Stimulated activated CD4-positive, alpha-beta T cell treated with anti-CD3 and anti-CD28 coated beads, Interleukin-4, amount 100 ng/mL, for 1 hour (primary cell): ENCODE data around the gene TNFRSF9.
A peak's percentile ranks its signal among the peaks of the same experiment; 100 is the strongest.
"Not testable (repeated sequence)": the region's sequence is repeated elsewhere in the genome, so short reads cannot be mapped to it uniquely, and the experiment has no call there.

ENCODE experiments used
- DNase-seq: peaks from one replicate; pipeline ENCODE4 v3.0.0-alpha.2; 2020

Gene TNFRSF9

GRCh38 chr1:7940745-7941436, at the start of gene TNFRSF9:
Gene TNFRSF9, minus strand, starts transcription at chr1:7940839. Its CDS starts 845 bp downstream, at chr1:7939994.
- DNase-seq, result peak; percentile 84

GRCh38 chr1:7989762-7990428, 49.3 kb upstream of the TNFRSF9 start:
- DNase-seq, result no peak

- no peak for DNase-seq
Observed at GRCh38 chr1:7988576-7988975, 47.9 kb upstream of the TNFRSF9 start.

GRCh38 chr1:7987528-7987927, 46.9 kb upstream of the TNFRSF9 start:
- DNase-seq, result no peak

GRCh38 chr1:7985851-7986612, 45.4 kb upstream of the TNFRSF9 start:
- no peak for DNase-seq

DNA sequence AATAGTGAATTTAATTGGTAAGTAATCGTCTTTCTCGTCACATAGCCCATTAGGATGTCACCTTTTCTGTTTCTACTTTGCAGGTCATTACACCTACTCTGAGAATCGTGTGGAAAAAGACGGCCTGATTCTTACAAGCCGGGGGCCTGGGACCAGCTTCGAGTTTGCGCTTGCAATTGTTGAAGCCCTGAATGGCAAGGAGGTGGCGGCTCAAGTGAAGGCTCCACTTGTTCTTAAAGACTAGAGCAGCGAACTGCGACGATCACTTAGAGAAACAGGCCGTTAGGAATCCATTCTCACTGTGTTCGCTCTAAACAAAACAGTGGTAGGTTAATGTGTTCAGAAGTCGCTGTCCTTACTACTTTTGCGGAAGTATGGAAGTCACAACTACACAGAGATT, 44.2 kb upstream of the TNFRSF9 start:
- no peak for DNase-seq

DNA sequence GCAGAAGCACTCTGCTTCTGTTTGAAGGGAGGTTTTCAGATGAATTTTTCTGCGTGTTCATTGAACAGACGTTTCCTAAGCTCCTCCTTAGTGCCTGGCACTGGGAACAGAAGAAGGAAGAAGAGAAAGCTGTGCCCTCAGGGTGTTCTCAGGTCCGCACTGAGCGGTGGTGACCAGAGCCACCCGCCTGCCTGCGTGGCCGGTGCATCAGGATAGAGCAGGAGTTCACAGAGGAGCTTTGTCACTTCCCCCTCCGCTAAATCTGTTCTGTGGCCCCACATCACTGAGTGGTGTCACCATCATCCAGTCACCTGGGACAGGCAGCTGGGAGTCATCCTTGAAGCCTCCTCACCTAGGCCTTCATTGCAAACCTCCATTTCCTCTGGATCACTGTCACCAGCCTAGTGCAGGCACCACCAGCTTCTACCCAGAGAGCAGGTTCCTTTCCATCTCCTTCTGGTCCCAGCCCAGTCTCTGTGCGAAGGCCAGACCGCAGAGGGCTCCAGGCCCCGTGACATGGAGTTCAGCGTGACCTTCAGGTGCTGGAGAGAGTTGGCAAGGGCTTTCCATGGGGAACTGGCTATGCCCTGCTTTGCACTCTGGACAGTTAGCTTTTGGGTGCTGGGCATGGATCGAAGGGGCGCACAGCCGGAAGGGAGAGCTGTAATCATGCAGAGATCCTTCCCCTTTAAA, 42.6 kb upstream of the TNFRSF9 start:
- no peak for DNase-seq

DNA sequence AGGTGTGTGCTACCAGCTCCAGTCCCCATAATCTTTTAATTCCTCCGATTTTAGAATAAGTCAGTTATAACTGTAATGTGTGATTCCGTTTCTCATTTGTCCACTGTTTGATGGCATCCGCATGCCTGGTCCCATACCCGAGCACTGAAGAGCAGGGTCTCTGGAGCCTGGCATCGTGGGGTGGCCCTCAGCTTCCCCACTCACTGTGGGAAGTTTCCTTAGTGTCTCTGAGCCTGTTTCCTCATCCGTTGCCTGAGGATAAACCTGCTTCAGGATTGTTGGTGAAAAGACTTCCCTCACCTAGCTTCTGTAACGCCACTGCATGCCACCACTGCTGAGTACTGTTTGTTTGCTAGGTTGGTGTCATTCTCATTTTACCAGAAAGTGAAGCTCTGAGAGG, 40.3 kb upstream of the TNFRSF9 start:
- no peak for DNase-seq

- DNase-seq, result peak; percentile 28
Observed at GRCh38 chr1:7975212-7975865, 34.7 kb upstream of the TNFRSF9 start.

- no peak for DNase-seq
Observed at GRCh38 chr1:7973086-7973485, 32.4 kb upstream of the TNFRSF9 start.

GRCh38 chr1:7972285-7972684, 31.6 kb upstream of the TNFRSF9 start:
- DNase-seq, result no peak

- no peak for DNase-seq
Observed at GRCh38 chr1:7971024-7971423, 30.4 kb upstream of the TNFRSF9 start.

DNA sequence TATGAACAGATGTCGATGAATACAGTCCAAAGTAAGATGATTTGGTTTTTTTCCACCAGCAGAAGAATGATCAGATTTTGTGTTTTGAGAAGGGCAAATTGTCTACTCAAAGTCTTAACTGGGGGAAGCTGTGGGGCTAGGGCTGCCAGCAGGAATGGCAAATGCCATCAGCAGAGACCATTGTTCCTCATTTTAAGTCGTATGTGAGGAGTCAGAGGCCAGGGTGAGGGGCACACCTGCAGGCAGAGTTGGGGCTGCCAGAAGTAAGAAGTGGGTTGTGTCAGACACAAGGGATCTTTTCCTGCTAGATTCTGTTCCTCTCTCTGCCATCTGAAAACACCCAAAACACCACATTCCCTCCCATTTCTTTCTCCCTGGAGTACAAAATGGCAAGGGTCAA, 29.6 kb upstream of the TNFRSF9 start:
- DNase-seq, result no peak

- no peak for DNase-seq
Observed at GRCh38 chr1:7967651-7968050, 27.0 kb upstream of the TNFRSF9 start.

GRCh38 chr1:7967196-7967595, 26.6 kb upstream of the TNFRSF9 start:
- DNase-seq, result no peak

- DNase-seq, result no peak
Observed at GRCh38 chr1:7964476-7964875, 23.8 kb upstream of the TNFRSF9 start.

GRCh38 chr1:7963841-7964240, 23.2 kb upstream of the TNFRSF9 start:
- not testable (repeated sequence) for DNase-seq

- not testable (repeated sequence) for DNase-seq
Observed at GRCh38 chr1:7963378-7963730, 22.7 kb upstream of the TNFRSF9 start.

DNA sequence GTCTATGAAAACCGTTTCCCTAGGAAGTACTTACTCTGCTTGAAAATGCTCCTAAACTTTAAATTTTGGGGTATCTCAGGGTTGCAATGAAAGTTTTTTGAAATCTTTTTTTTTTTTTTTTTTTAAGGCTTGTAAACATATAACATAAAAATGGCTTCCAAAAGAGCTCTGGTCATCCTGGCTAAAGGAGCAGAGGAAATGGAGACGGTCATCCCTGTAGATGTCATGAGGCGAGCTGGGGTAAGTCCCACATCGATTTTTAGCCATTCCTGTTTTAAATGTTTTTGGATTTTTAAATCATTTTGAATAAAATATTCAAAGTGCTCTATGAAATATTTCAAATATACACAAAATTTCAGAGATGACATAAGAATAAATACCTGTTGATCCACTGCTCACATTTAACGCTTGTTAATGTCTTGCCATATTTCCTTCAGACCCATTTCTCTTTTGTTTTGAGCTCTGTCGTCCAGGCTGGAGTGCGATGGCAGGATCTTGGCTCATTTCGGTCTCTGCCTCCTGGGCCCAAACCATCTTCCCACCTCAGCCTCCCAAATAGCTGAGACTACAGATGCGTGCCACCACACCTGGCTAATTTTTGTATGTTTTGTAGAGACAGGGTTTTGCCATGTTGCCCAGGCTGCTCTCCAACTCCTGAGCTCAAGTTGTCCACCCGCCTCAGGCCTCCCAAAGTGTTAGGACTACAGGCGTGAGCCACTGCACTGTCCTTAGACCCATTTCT, 22.2 kb upstream of the TNFRSF9 start:
- DNase-seq, result no peak

DNA sequence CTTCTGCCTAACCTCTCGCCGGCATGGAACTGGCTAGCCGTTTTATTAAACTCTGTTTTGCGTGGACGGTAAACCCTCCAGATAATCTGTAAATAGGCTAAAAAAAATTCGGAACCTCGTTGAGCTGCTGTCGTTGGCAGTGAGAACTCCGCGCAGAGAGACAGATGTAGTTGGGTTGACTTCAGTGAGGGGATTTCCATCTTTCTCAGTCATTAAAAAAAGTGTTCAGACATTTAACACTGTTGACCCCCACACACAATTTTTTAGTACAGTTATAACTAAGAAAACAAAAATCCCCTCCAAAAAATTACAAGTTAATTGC, 21.3 kb upstream of the TNFRSF9 start:
- DNase-seq, result no peak

DNA sequence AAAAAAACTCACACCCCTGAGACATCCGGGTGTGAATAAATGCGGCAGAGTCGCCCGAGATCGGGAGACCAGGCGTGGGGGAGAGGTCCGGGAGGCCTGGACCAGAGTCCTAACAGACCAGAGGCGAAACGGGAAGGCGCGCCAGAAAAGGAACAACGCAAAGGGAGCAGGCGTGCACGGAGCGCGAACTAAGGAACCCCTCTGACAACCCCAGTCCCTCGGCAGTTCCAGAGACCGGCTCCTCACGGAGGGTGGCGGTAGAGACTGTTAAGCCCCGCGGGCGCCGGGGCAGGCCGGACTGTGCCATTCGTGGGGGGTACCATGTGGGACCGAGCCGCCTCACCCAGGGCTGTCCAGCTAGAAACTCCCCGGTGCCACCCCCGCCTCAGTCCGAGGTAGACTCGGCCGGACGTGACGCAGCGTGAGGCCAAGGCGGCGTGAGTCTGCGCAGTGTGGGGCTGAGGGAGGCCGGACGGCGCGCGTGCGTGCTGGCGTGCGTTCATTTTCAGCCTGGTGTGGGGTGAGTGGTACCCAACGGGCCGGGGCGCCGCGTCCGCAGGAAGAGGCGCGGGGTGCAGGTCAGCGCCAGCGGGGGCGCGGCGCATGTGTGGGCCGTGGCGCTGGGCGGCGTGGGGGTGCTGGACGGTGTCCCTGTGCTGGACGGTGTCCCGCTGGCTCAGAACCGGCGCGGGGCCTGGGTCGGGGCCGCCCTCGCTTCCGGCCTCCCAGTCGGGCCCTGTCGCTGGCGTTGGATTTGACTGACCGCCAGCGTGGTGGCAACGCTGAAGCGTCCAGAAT, 20.8 kb upstream of the TNFRSF9 start, which contains the start of gene PARK7:
Gene PARK7, plus strand, starts transcription at position 496 of the 798 bp plus-strand sequence. CDS start 1,075 bp downstream, outside the sequence.
- peak; percentile 100 for DNase-seq
